ENCODE data around the gene ZNF493.
A peak's percentile ranks its signal among the peaks of the same experiment; 100 is the strongest.

ZNF493 gene

DNA sequence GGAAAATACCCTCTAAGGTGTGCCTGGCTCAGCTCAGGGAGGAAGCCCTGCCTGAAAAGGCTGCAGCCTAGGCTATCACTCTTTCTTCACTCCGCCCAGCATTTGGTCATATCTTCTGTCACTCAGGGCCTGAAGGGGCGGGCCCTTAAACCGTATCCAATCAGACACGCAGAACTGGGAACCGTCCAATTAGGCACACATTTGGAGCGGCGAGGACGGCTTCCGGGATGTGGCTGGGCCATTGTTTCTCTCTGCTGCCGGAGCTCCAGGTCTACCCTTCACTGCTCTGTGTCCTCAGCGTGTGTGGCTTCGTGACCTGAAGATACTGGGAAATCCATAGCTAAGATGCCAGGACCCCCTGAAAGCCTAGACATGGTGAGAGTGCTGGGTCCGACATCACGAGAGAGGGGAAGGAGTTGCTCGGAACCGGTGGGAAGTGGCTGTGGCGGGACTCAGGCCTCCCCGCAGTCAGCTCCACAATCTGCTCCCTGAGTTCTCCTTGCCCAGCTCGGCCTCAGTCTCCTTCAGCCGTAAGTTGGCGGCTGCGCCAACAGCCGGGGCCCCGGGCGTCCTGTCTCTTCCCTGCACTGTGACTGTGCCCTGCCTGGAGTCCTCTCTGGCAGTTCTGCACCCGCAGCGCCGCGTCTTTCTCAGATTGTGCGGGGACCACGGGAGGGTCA lies at the start of gene ZNF493:
TSS of gene ZNF493 (plus strand) at position 241 of the 680 bp plus-strand sequence. CDS start at position 346, 105 bp downstream.
- TF ChIP-seq, protein P1, sequence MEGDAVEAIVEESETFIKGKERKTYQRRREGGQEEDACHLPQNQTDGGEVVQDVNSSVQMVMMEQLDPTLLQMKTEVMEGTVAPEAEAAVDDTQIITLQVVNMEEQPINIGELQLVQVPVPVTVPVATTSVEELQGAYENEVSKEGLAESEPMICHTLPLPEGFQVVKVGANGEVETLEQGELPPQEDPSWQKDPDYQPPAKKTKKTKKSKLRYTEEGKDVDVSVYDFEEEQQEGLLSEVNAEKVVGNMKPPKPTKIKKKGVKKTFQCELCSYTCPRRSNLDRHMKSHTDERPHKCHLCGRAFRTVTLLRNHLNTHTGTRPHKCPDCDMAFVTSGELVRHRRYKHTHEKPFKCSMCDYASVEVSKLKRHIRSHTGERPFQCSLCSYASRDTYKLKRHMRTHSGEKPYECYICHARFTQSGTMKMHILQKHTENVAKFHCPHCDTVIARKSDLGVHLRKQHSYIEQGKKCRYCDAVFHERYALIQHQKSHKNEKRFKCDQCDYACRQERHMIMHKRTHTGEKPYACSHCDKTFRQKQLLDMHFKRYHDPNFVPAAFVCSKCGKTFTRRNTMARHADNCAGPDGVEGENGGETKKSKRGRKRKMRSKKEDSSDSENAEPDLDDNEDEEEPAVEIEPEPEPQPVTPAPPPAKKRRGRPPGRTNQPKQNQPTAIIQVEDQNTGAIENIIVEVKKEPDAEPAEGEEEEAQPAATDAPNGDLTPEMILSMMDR (IDR thresholded peaks at IDR 0.05; ENCODE audit: control insufficient read depth, insufficient read depth, low read depth, low read length, missing control alignments), result no peak
- peak within 1 kb of the TSS; percentile 81 for H3K4me3 ChIP-seq (ENCODE audit: control insufficient read depth, low read depth, low read length)
- DNase-seq (ENCODE audit: low read depth), result peak; percentile 81

DNA sequence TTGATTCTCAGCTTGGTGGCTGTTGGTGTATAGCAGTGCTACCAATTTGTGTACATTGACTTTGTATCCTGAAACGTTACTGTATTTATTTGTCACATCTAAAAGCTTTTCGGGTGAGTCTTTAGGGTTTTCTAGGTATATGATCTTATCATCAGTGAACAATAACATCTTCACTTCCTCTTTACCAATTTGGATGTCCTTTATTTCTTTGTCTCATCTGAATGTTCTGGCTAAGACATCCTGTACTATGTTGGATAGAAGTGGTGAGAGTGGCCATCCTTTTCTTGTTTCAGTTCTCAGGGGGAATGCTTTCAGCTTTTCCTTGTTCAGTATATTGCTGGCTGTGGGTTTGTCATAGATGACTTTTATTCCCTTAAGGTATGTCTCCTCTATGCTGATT lies 44.1 kb upstream of the ZNF493 start:
- DNase-seq (ENCODE audit: low read depth), result no peak

DNA sequence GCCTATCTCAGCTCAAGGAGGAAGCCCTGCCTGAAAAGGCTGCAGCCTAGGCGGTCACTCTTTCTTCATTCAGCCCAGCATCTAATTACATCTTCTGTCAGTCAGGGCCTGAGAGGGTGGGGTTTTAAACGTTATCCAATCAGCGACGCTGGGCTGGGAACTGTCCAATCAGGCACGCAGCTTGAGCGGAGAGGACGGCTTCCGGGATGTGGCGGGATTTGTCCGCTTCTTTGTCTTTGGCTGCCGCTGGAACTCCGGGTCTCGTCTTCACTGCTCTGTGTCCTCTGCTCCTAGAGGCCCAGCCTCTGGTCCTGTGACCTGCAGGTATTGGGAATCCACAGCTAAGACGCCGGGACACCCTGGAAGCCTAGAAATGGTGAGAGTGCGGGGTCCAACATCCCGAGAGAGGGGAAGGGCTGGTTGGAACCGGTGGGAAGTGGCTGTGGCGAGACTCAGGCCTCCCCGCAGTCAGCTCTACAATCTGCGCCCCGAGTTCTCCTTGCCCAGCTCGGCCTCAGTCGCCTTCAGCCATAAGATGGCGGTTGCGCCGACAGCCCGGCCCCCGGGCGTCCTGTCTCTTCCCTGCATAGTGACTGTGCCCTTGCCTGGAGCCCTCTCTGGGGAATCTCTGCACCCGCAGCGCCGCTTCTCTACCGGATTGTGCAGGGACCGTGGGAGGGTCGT lies 38.0 kb upstream of the ZNF493 start, which contains the start of gene ZNF738:
TSS of gene ZNF738 (plus strand) at position 233 of the 684 bp plus-strand sequence. CDS start at position 374, 141 bp downstream.
- peak; percentile 82 for DNase-seq (ENCODE audit: low read depth)
- H3K4me3 ChIP-seq (ENCODE audit: control insufficient read depth, low read depth, low read length), result peak within 1 kb of the TSS; percentile 91
- TF ChIP-seq, protein P1 (IDR thresholded peaks at IDR 0.05; ENCODE audit: control insufficient read depth, insufficient read depth, low read depth, low read length, missing control alignments), result no peak

More for the DNA sequence above, 44.1 kb upstream of the ZNF493 start:
- TF ChIP-seq, protein P1 (IDR thresholded peaks at IDR 0.05; ENCODE audit: control insufficient read depth, insufficient read depth, low read depth, low read length, missing control alignments), result no peak
- no peak overlapping the region for H3K4me3 ChIP-seq (ENCODE audit: control insufficient read depth, low read depth, low read length)

DNA sequence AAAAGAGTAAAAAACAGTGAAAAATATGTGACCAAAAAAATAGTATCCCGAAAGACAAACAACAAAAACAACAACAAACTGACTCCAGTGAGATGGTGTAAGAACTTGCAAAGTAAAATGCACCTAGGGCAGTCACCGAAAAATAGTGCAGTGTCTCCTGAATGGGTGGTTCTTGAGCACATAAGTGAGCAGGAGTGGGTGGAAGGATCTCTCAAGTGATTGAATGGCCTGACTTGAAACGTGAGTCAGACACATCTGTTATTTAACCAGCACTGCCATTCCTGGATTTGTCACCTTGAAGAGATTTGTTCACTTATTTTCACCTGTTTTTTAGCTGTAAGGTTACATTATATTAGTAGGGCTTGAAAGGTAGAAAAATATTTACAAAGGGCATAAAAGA lies 34.6 kb upstream of the ZNF493 start:
- H3K4me3 ChIP-seq (ENCODE audit: control insufficient read depth, low read depth, low read length), result no peak overlapping the region
- DNase-seq (ENCODE audit: low read depth), result no peak
- TF ChIP-seq, protein P1 (IDR thresholded peaks at IDR 0.05; ENCODE audit: control insufficient read depth, insufficient read depth, low read depth, low read length, missing control alignments), result no peak

DNA sequence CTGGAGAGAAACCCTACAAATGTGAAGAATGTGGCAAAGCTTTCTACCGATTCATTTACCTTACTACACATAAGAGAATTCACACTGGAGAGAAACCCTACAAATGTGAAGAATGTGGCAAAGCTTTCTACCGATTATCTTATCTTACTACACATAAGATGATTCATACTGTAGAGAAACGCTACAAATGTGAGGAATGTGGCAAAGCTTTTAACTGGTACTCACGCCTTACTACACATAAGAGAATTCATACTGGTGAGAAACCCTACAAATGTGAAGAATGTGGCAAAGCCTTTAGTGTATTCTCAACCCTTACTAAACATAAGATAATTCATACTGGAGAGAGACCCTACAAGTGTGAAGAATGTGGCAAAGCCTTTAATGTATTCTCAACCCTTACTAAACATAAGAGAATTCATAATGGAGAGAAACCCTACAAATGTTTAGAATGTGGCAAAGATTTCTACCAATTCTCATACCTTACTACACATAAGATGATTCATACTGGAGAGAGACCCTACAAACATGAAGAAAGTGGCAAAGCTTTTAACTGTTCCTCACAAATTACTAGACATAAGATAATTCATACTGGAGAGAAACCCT lies 12.9 kb upstream of the ZNF493 start:
- no peak for DNase-seq (ENCODE audit: low read depth)
- TF ChIP-seq, protein P1 (IDR thresholded peaks at IDR 0.05; ENCODE audit: control insufficient read depth, insufficient read depth, low read depth, low read length, missing control alignments), result no peak
- H3K4me3 ChIP-seq (ENCODE audit: control insufficient read depth, low read depth, low read length), result no peak overlapping the region

DNA sequence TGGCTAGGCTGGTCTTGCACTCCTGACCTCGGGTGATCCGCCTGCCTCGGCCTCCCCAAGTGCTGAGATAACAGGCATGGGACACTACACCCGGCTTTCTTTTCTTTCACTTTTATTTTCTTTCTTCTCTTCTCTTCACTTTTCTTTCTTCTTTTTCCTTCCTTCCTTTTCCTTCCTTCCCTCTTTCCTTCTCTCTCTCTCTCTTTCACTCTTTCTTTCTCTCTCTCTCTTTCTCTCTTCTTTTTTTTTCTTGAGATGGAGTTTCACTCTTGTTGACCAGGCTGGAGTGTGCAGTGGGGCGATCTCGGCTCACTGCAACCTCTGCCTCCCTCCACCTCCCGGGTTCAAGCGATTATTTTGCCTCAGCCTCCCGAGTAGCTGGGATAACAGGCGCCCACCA lies 812 bp upstream of the ZNF493 start:
- TF ChIP-seq, protein P1 (IDR thresholded peaks at IDR 0.05; ENCODE audit: control insufficient read depth, insufficient read depth, low read depth, low read length, missing control alignments), result no peak
- no peak for DNase-seq (ENCODE audit: low read depth)
- no peak overlapping the region for H3K4me3 ChIP-seq (ENCODE audit: control insufficient read depth, low read depth, low read length)

Measured in AG09309 (cell line).